Common myeloid progenitor, CD34-positive (primary cell): ENCODE measurements around the gene RNF187.

Experiments used
- CTCF ChIA-PET: fragments of 350-600 bp; sonication (Branson Sonifier 250); formaldehyde crosslinking; loops from one replicate; lab custom pipeline; 2021; ENCODE audit warnings: antibody characterized with exemption; lab: Charles Lee
- POLR2A ChIA-PET: fragments of 350-600 bp; sonication (Branson Sonifier 250); formaldehyde crosslinking; loops from one replicate; lab custom pipeline; 2021; ENCODE audit warnings: antibody characterized with exemption; lab: Charles Lee
- DNase-seq, 3 donors: peaks; one replicate each; pipeline versions ENCODE4 v3.0.0 to v3.0.0-alpha.2; 2013
- H3K27ac ChIP-seq, 2 experiments: 1 replicate in 1 of 2; 2 replicates in 1 of 2; pipeline ENCODE4 v1.7.0; 2013; ENCODE audit warnings: inconsistent platforms in 2 of 2, low read length in 2 of 2, mild to moderate bottlenecking in 2 of 2, low read depth in 1 of 2, moderate library complexity in 1 of 2; ENCODE audit not compliant: severe bottlenecking in 2 of 2, insufficient read depth in 1 of 2, poor library complexity in 1 of 2
- H3K27me3 ChIP-seq, 5 experiments: replicated peaks in 2 of 5; 1 replicate in 3 of 5; 2 replicates in 2 of 5; pipeline versions ENCODE4 v1.6.1 to v1.7.0; 2013; ENCODE audit warnings: low read length in 4 of 5, mild to moderate bottlenecking in 2 of 5, moderate library complexity in 2 of 5, inconsistent platforms in 1 of 5; ENCODE audit not compliant: insufficient read depth in 5 of 5, control insufficient read depth in 4 of 5
- H3K36me3 ChIP-seq, 4 experiments: 1 replicate in 2 of 4; 2 replicates in 2 of 4; pipeline versions ENCODE4 v1.6.1 to v1.7.0; 2013; ENCODE audit warnings: low read length in 3 of 4, control low read depth in 1 of 4, mild to moderate bottlenecking in 1 of 4; ENCODE audit not compliant: control insufficient read depth in 4 of 4, insufficient read depth in 4 of 4
- H3K4me1 ChIP-seq, 4 experiments: 1 replicate in 3 of 4; 2 replicates in 1 of 4; pipeline versions ENCODE4 v1.6.1 to v1.7.1; 2013; ENCODE audit warnings: low read length in 3 of 4, mild to moderate bottlenecking in 3 of 4, control low read depth in 1 of 4, inconsistent platforms in 1 of 4, moderate library complexity in 1 of 4; ENCODE audit not compliant: control insufficient read depth in 4 of 4, insufficient read depth in 4 of 4; ENCODE audit errors: control extremely low read depth in 1 of 4
- H3K4me3 ChIP-seq, 7 experiments: 1 replicate in 4 of 7; 2 replicates in 3 of 7; pipeline versions ENCODE4 v1.5.1 to v1.7.0; 2013; ENCODE audit warnings: mild to moderate bottlenecking in 7 of 7, low read length in 6 of 7, moderate library complexity in 6 of 7, inconsistent platforms in 2 of 7, low read depth in 2 of 7, control low read depth in 1 of 7; ENCODE audit not compliant: insufficient read depth in 4 of 7, control insufficient read depth in 1 of 7; ENCODE audit errors: extremely low read depth in 1 of 7
- H3K9me3 ChIP-seq, 5 experiments: 1 replicate in 4 of 5; 2 replicates in 1 of 5; pipeline versions ENCODE4 v1.6.1 to v1.7.1; 2013; ENCODE audit warnings: low read length in 4 of 5, mild to moderate bottlenecking in 2 of 5, inconsistent platforms in 1 of 5, low read depth in 1 of 5, moderate library complexity in 1 of 5; ENCODE audit not compliant: control insufficient read depth in 4 of 5, insufficient read depth in 2 of 5; ENCODE audit errors: control extremely low read depth in 1 of 5
- WGBS: methylation state at CpG from one replicate; pipeline ENCODE4 v1.1.5; 2013; ENCODE audit not compliant: insufficient coverage; 5-methylcytosine and 5-hydroxymethylcytosine counted together

Gene RNF187

GRCh38 chr1:228530086-228530758 is 43.0 kb downstream of the RNF187 start:
- no peaks in the 10 kb centered on the region for H3K36me3 ChIP-seq
- H3K9me3 ChIP-seq = peaks cover 0 to under 1% (median 0%) of the 10 kb centered on the region in 5 experiments
- CTCF ChIA-PET = no interaction called here
- POLR2A ChIA-PET = no interaction called here
- 100% methylated on average over 3 of the region's 3 CpGs for WGBS
- no peak for DNase-seq
- H3K4me1 ChIP-seq = no peaks in the 10 kb centered on the region
- no peak overlapping the region for H3K27ac ChIP-seq
- H3K27me3 ChIP-seq = no peaks in the 10 kb centered on the region
- H3K4me3 ChIP-seq = no peak overlapping the region

- CTCF ChIA-PET = no interaction called here
- no peak for DNase-seq
- no peak overlapping the region for H3K4me3 ChIP-seq
- POLR2A ChIA-PET = no interaction called here
- H3K9me3 ChIP-seq = peaks cover 0 to 4% (median 0%) of the 10 kb centered on the region in 5 experiments
- H3K27ac ChIP-seq = no peak overlapping the region
- no peaks in the 10 kb centered on the region for H3K27me3 ChIP-seq
- WGBS = 68% methylated on average over 3 of the region's 5 CpGs
- no peaks in the 10 kb centered on the region for H3K4me1 ChIP-seq
- no peaks in the 10 kb centered on the region for H3K36me3 ChIP-seq
Measured at GRCh38 chr1:228530951-228531731, 44.0 kb downstream of the RNF187 start.

- ChIA-PET CTCF (no interaction called here), POLR2A (no interaction called here)
- Histone ChIP-seq H3K36me3 (no peaks in the 10 kb centered on the region), H3K4me1 (no peaks in the 10 kb centered on the region), H3K27ac (no peak overlapping the region), H3K27me3 (peaks cover 0 to 3% (median 0%) of the 10 kb centered on the region in 5 experiments), H3K9me3 (peaks cover 0 to 19% (median 8%) of the 10 kb centered on the region in 5 experiments), H3K4me3 (no peak overlapping the region)
- no peak for DNase-seq
- 60% methylated on average over 3 of the region's 3 CpGs for WGBS
Measured at GRCh38 chr1:228538831-228539230, 51.6 kb downstream of the RNF187 start.

- no peak overlapping the region for H3K27ac ChIP-seq
- WGBS = 66% methylated on average over 9 of the region's 9 CpGs
- H3K9me3 ChIP-seq = peaks cover 0 to 19% (median 8%) of the 10 kb centered on the region in 5 experiments
- H3K27me3 ChIP-seq = peaks cover 0 to 3% (median 0%) of the 10 kb centered on the region in 5 experiments
- H3K36me3 ChIP-seq = no peaks in the 10 kb centered on the region
- H3K4me1 ChIP-seq = no peaks in the 10 kb centered on the region
- POLR2A ChIA-PET = no interaction called here
- no peak overlapping the region for H3K4me3 ChIP-seq
- no peak for DNase-seq
- CTCF ChIA-PET = no interaction called here
Measured at GRCh38 chr1:228540161-228540917, 53.2 kb downstream of the RNF187 start.

- H3K36me3 ChIP-seq = no peaks in the 10 kb centered on the region
- H3K4me1 ChIP-seq = no peaks in the 10 kb centered on the region
- CTCF ChIA-PET = no interaction called here
- WGBS = 88% methylated on average over 4 of the region's 4 CpGs
- POLR2A ChIA-PET = no interaction called here
- H3K9me3 ChIP-seq = peaks cover 0 to 13% (median 8%) of the 10 kb centered on the region in 5 experiments
- no peak overlapping the region for H3K4me3 ChIP-seq
- no peak for DNase-seq
- H3K27ac ChIP-seq = no peak overlapping the region
- H3K27me3 ChIP-seq = peaks cover 0 to 3% (median 1%) of the 10 kb centered on the region in 5 experiments
Measured at GRCh38 chr1:228541725-228542124, 54.5 kb downstream of the RNF187 start.

- CTCF ChIA-PET = no interaction called here
- H3K27me3 ChIP-seq = peaks cover 0 to 3% (median 1%) of the 10 kb centered on the region in 5 experiments
- DNase-seq = no peak
- no peak overlapping the region for H3K27ac ChIP-seq
- no peaks in the 10 kb centered on the region for H3K36me3 ChIP-seq
- no peak overlapping the region for H3K4me3 ChIP-seq
- peaks cover 0 to 8% (median 2%) of the 10 kb centered on the region in 5 experiments for H3K9me3 ChIP-seq
- H3K4me1 ChIP-seq = no peaks in the 10 kb centered on the region
- WGBS = 100% methylated on average over 1 of the region's 2 CpGs
- POLR2A ChIA-PET = no interaction called here
Measured at GRCh38 chr1:228542376-228542775, 55.2 kb downstream of the RNF187 start.
